NCI-H2107 treated with DMSO at 0.1 percent for 48 hours (cell line): ENCODE measurements around the gene ZNF587.
"Not testable (repeated sequence)": the region's sequence is repeated elsewhere in the genome, so short reads cannot be mapped to it uniquely, and the experiment has no call there.

Source experiments
- DNase-seq: peaks from one replicate; lab custom pipeline; 2025; ENCODE audit not compliant: unreplicated experiment; lab: John Stamatoyannopoulos, UW

ZNF587 gene

DNA sequence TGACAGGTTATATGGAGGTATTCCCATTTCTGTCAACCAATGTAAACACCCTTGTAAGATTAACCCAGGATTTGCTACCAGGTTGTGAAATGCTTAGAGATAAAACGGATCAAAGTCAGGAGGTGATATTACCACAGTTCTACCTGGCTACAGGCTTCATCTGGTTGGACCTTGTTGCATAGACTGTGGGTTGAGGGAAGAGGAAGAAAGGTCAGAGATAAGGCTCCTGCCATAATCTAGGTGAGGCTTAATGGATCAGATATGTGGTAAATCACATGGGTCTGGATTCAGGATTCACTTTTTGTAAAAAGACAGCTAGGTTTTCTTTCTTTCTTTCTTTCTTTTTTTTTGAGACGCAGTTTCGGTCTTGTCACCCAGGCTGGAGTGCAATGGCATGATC lies 28.2 kb upstream of the ZNF587 start:
- DNase-seq: not testable (repeated sequence)

GRCh38 chr19:57823155-57823554 lies 26.5 kb upstream of the ZNF587 start:
- not testable (repeated sequence) for DNase-seq

DNA sequence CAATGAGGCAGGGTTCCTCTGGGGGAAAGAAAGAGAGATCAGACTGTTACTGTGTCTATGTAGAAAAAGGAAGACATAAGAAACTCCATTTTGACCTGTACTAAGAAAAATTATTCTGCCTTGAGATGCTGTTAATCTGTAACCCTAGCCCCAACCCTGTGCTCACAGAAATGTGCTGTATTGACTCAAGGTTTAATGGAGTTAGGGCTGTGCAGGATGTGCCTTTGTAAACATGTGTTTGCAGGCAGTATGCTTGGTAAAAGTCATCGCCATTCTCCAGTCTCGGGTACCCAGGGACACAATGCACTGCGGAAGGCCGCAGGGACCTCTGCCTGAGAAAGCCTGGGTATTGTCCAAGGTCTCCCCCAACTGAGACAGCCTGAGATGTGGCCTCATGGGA lies 26.1 kb upstream of the ZNF587 start:
- DNase-seq: not testable (repeated sequence)

GRCh38 chr19:57825511-57825910 lies 24.1 kb upstream of the ZNF587 start:
- DNase-seq: no peak

DNA sequence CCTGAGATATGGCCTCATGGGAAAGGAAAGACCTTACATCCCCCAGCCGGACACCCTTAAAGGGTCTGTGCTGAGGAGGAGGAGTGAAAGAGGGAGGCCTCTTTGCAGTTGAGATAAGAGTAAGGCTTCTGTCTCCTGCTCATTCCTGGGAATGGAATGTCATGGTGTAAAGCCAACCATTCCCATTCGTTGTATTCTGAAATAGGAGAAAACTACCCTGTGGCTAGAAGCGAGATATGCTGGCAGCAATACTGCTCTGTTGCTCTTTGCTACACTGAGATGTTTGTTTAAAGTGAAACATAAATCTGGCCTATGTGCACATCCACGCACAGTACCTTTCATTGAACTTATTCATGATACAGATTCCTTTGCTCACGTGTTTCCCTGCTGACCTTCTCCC lies 20.3 kb upstream of the ZNF587 start:
- no peak for DNase-seq

DNA sequence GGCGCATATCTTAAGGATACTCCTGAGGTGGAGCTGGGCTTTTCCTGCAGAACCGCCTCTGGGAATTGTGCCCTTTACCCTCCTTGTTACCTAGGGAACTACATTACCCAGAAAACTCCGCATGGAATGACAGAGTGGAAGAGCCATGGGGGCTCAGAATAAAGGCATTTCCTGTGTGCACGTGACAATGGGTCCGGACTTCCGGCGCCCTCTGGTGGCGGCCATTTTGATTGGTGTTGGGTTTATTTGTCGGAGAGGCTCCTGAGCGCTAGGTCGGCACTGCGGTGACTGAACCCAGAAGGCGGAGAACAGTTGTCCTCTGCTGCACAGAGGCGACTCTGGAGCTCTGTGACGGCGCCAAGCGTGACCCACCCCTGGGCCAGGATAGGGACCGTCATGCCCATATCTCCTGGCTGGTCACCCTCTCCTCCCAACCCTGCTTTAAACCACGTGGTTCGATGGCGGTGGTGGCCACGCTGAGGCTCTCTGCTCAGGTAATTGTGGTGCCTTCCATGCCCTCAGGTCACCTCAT lies 19.5 kb upstream of the ZNF587 start, which contains the start of gene ZNF587B:
ZNF587B (plus strand) TSS at position 229 of the 532 bp plus-strand sequence; CDS start at position 459, 230 bp downstream.
- no peak for DNase-seq

- not testable (repeated sequence) for DNase-seq
Observed at GRCh38 chr19:57836991-57837390, 12.7 kb upstream of the ZNF587 start.

DNA sequence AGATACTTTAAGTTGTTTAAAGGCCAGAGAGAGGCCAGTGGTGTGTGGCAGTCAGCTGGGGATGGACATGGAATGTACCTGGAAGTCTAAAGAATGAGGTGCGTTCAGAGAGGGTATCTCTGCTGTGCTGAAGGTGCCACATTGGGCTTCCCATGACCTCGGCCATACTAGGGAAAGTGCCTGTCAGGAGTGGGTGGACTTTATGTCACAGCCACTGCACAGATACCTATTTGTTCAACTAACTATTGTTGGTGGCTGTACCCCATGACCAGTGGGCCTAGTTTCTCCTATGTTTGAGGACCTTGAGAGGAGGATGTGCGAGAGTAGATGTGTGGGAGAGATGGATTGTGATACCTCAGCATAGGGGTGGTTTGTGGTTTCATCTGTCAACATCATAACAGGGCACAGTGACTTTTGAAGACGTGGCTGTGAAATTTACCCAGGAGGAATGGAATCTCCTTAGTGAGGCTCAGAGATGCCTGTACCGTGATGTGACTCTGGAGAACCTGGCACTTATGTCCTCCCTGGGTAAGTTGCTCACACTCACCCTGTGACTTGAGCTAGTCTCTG lies 11.0 kb upstream of the ZNF587 start:
- not testable (repeated sequence) for DNase-seq

- DNase-seq: no peak
Observed at GRCh38 chr19:57841122-57841763, 8.4 kb upstream of the ZNF587 start.

- not testable (repeated sequence) for DNase-seq
Observed at GRCh38 chr19:57847164-57847563, 2.5 kb upstream of the ZNF587 start.

- DNase-seq: not testable (repeated sequence)
Observed at GRCh38 chr19:57849162-57849665, 445 bp upstream of the ZNF587 start.

DNA sequence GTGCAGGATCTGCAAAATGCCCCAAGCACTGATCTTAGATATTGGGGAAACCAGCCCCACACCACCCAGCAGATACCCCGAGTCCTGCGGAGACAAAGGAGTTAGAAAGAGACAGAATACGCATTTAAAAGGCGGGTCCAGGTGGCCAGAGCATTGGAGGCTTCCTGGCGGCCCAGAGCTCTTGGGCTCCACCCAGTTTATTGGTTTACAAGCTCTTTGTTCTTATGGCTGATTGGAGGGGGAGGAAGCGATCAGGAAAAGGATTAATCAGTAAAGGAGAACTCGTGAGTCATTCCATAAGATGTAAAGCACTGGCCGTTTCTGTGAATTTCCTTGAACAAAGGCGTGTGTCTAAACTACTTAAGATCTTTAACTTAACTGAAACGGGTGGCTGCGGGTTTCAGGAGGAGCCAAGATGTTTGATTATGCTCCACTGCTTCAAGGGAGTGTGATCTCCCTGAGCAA lies 926 bp downstream of the ZNF587 start:
- no peak for DNase-seq

DNA sequence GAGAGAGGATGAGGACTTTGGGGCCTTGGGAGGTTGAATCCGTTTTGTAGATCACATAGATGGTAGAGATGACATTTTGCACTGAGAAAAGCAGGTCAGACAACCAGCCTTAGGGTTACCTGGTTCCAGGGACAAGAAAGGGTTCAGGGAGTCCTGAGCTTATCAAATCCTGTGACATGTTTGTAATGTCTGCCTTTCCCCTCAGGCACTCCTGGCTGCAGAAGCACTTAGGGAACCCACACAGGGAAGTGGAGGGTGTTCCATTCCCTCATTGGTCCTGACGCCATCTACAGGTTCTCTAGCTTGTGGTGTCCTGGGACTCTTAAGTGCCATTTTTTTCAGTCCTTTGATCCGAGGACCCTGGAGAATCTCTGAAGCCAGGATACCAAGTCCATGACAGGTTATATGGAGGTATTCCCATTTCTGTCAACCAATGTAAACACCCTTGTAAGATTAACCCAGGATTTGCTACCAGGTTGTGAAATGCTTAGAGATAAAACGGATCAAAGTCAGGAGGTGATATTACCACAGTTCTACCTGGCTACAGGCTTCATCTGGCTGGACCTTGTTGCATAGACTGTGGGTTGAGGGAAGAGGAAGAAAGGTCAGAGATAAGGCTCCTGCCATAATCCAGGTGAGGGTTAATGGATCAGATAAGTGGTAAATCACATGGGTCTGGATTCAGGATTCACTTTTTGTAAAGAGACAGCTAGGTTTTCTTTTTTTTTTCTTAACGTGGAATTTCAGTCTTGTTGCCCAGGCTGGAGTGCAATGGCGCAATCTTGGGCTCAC lies 2.3 kb downstream of the ZNF587 start:
- DNase-seq: not testable (repeated sequence)

GRCh38 chr19:57854117-57854516 lies 4.5 kb downstream of the ZNF587 start:
- DNase-seq: not testable (repeated sequence)

- not testable (repeated sequence) for DNase-seq
Observed at GRCh38 chr19:57862351-57862750, 12.7 kb downstream of the ZNF587 start.

GRCh38 chr19:57867868-57868492 lies 18.3 kb downstream of the ZNF587 start:
- DNase-seq: no peak

GRCh38 chr19:57869655-57870054 lies 20.0 kb downstream of the ZNF587 start:
- DNase-seq: not testable (repeated sequence)

DNA sequence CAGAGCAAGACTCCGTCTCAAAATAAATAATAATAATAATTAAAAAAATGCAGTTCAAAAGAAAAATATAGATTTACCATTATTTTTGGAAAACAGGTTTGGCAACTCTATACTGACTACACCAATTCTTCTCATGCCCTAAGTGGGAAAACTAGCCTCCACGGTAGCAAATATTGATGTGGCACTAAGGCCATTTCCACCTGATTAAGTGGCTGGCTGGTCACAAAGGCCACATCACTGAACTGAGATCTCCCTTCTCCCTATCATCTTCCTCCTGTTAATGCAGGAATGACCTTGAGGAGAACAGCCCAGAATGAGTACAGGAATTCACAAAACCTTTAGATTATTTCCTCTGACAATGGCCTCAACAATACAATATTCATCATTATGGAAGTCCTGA lies 20.6 kb downstream of the ZNF587 start:
- DNase-seq: no peak

DNA sequence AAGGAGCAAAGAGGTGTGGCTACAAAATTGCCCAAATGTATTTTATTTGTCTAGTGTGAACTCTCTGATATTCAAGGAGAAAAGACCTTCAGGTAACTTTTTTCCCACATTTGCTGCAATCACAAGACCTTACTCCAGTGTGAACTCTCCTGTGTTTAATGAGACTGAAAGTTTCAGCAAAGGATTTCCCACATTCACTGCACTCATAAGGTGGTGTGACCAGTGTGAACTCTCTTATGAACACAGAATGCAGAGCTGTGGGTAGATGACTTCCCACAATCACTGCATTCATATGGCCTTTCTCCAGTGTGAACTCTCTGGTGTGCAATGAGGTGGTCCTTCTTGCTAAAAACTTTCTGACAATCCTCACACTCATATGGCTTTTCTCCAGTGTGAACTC lies 22.8 kb downstream of the ZNF587 start:
- no peak for DNase-seq

- DNase-seq: not testable (repeated sequence)
Observed at GRCh38 chr19:57873883-57874799, 24.5 kb downstream of the ZNF587 start.
